HepG2 (cell line): ENCODE data around the gene CCDC9B. TPM values are rescaled to one million over a fixed set of nuclear protein-coding genes. Genes with fewer than 3 reads are reported as not detected.

ENCODE experiments used
- BCL6 ChIP-seq: IDR thresholded peaks from 2 replicates; pipeline ENCODE4 v1.6.1; 2016; ENCODE audit warnings: missing genetic modification reagents, missing compliant biosample characterization
- CBFB ChIP-seq: sonication (generic); formaldehyde crosslinking; IDR thresholded peaks from 2 replicates; pipeline ENCODE4 v1.4.0; 2020; ENCODE audit warnings: missing genetic modification reagents
- DRAP1 ChIP-seq: IDR thresholded peaks from 2 replicates; pipeline ENCODE4 v1.6.1; 2016; ENCODE audit warnings: missing genetic modification reagents, missing compliant biosample characterization
- ELF1 ChIP-seq: sonication (generic); formaldehyde crosslinking; IDR thresholded peaks from 2 replicates; pipeline ENCODE4 v1.4.0; 2020; ENCODE audit warnings: missing genetic modification reagents
- GATAD1 ChIP-seq: IDR thresholded peaks from 2 replicates; pipeline ENCODE4 v1.6.1; 2016; ENCODE audit warnings: missing genetic modification reagents, missing compliant biosample characterization
- HNRNPLL ChIP-seq: fragments of 200-400 bp; formaldehyde crosslinking; IDR thresholded peaks from 2 replicates; pipeline ENCODE4 v1.6.1; 2017; ENCODE audit warnings: mild to moderate bottlenecking, low read depth, low read length; ENCODE audit not compliant: poor library complexity, severe bottlenecking
- KAT8 ChIP-seq: IDR thresholded peaks from 2 replicates; pipeline ENCODE4 v1.6.1; 2016; ENCODE audit warnings: missing genetic modification reagents, missing compliant biosample characterization
- MAZ ChIP-seq, 2 experiments: sonication (generic) in 1 of 2; formaldehyde crosslinking in 1 of 2; IDR thresholded peaks; 2 replicates each; pipeline versions ENCODE4 v1.5.0 to v1.6.1; 2012 to 2020; ENCODE audit warnings: low read depth in 2 of 2, mild to moderate bottlenecking in 2 of 2, borderline replicate concordance in 1 of 2, improper control_type of control experiment in 1 of 2, low read length in 1 of 2, missing genetic modification reagents in 1 of 2, moderate library complexity in 1 of 2
- MED1 ChIP-seq: sonication (generic); formaldehyde crosslinking; IDR thresholded peaks from 2 replicates; pipeline ENCODE4 v1.4.0; 2020; ENCODE audit warnings: missing genetic modification reagents
- MXI1 ChIP-seq: IDR thresholded peaks from 3 replicates; pipeline ENCODE4 v1.6.1; 2012; ENCODE audit warnings: low read depth, low read length, inconsistent platforms, borderline replicate concordance
- NFYB ChIP-seq: sonication (generic); formaldehyde crosslinking; IDR thresholded peaks from 2 replicates; pipeline ENCODE4 v1.4.0; 2020; ENCODE audit warnings: missing genetic modification reagents
- RFXAP ChIP-seq: sonication (generic); formaldehyde crosslinking; IDR thresholded peaks from 2 replicates; pipeline ENCODE4 v1.4.0; 2020; ENCODE audit warnings: missing genetic modification reagents, borderline replicate concordance
- TBX2 ChIP-seq: sonication (generic); formaldehyde crosslinking; IDR thresholded peaks from 2 replicates; pipeline ENCODE4 v1.5.0; 2020; ENCODE audit warnings: missing genetic modification reagents, mild to moderate bottlenecking, borderline replicate concordance
- TFDP1 ChIP-seq: IDR thresholded peaks from 2 replicates; pipeline ENCODE4 v1.6.1; 2016; ENCODE audit warnings: missing compliant biosample characterization, missing genetic modification reagents, borderline replicate concordance
- THAP11 ChIP-seq: IDR thresholded peaks from 2 replicates; pipeline ENCODE4 v1.6.1; 2016; ENCODE audit warnings: missing biosample characterization, missing genetic modification reagents
- THAP9 ChIP-seq: sonication (generic); formaldehyde crosslinking; IDR thresholded peaks from 2 replicates; pipeline ENCODE4; 2020; ENCODE audit warnings: missing genetic modification reagents, mild to moderate bottlenecking, borderline replicate concordance
- ZNF382 ChIP-seq: sonication (generic); formaldehyde crosslinking; IDR thresholded peaks from 2 replicates; pipeline ENCODE4 v1.5.0; 2020; ENCODE audit warnings: missing genetic modification reagents, mild to moderate bottlenecking, borderline replicate concordance
- ZNF512B ChIP-seq: sonication (generic); formaldehyde crosslinking; IDR thresholded peaks from 2 replicates; pipeline ENCODE4 v1.5.1; 2020; ENCODE audit warnings: missing genetic modification reagents, mild to moderate bottlenecking, borderline replicate concordance
- ZNF567 ChIP-seq: sonication (generic); formaldehyde crosslinking; IDR thresholded peaks from 2 replicates; pipeline ENCODE4 v1.8.1; 2023; ENCODE audit warnings: mild to moderate bottlenecking, missing genetic modification reagents, borderline replicate concordance
- ZNF75D ChIP-seq: sonication (generic); formaldehyde crosslinking; IDR thresholded peaks from 2 replicates; pipeline ENCODE4 v1.8.1; 2023; ENCODE audit warnings: missing genetic modification reagents, mild to moderate bottlenecking, borderline replicate concordance
- polyA plus RNA-seq, 8 experiments: library from polyadenylated mRNA; depleted of rRNA in 3 of 8; stranded (reverse) in 7 of 8; unstranded in 1 of 8; fragments of >200 nt; fragmentation: Illumina TruSeq in 4 of 8; extraction: Trizol in 4 of 8; gene quantifications; 2 replicates each; pipeline versions ENCODE4 v1.2.1 to v1.2.3, GENCODE V29; 2011 to 2016; ENCODE audit warnings: low read depth in 4 of 8, missing spikeins in 1 of 8, mixed read lengths in 1 of 8; ENCODE audit not compliant: insufficient read depth in 1 of 8
- total RNA-seq, 5 experiments: library from RNA; depleted of rRNA; stranded (reverse); fragments of >200 nt; fragmentation: Illumina TruSeq; extraction: Trizol; gene quantifications; 2 replicates each; pipeline ENCODE4 v1.2.3, GENCODE V29; 2016; ENCODE audit warnings: low read depth in 1 of 5

CCDC9B gene
- total and polyA plus RNA-seq, 2 of the 13 experiments (the other 11 are each of a cell fraction or from before 2014, with no cell fraction given): 0.98 to 1.6 TPM

- TF ChIP-seq THAP9 (no peak; the same call in 1 of the 2 replicates), MED1 (peak; percentile 49), TFDP1 (CRISPR knock-in tag) (peak; percentile 65; the same call in 1 of the 2 replicates), MAZ (IDR thresholded peaks at IDR 0.05; ENCODE audit: borderline replicate concordance, low read depth, low read length) (peak; percentile 62; the same call in 1 of the 2 replicates), MAZ (CRISPR knock-in tag; IDR thresholded peaks at IDR 0.05; ENCODE audit: low read depth) (peak; percentile 80), MXI1 (peak; percentile 56; the same call in 1 of the 3 replicates), BCL6 (CRISPR knock-in tag) (no peak), ZNF75D (CRISPR knock-in tag) (no peak), KAT8 (CRISPR knock-in tag) (peak; percentile 52; the same call in 1 of the 2 replicates), DRAP1 (CRISPR knock-in tag) (peak; percentile 60), HNRNPLL (peak; percentile 67), THAP11 (CRISPR knock-in tag) (peak; percentile 66), CBFB (0 out of 2 replicates have a peak, but pooled peaks have one; percentile 35), NFYB (CRISPR knock-in tag) (peak; percentile 14; the same call in 1 of the 2 replicates), TBX2 (peak; percentile 62), GATAD1 (CRISPR knock-in tag) (peak; percentile 44; the same call in 1 of the 2 replicates), ELF1 (CRISPR knock-in tag) (peak; percentile 65), ZNF567 (CRISPR knock-in tag) (no peak), RFXAP (peak; percentile 82), ZNF512B (CRISPR knock-in tag) (no peak), ZNF382 (no peak)
Observed at GRCh38 chr15:40323239-40323952, 17.3 kb downstream of the CCDC9B start, which contains the start of gene INAFM2 (continued).
